GM23338 (cell line): ENCODE measurements around the gene AANAT. TPM values are rescaled to one million over a fixed set of nuclear protein-coding genes. Genes with fewer than 3 reads are reported as not detected.

ENCODE experiments used
- ATAC-seq: fragments of 200-7000 bp; cut with Tn5 transposase; 3 replicates; pipeline ENCODE4 v1.9.1; 2020
- DNase-seq: peaks from one replicate; pipeline ENCODE4 v3.0.0-alpha.2; 2015; ENCODE audit warnings: low spot score
- H2AFZ ChIP-seq: fragments of 200-600 bp; sonication (generic); 2 replicates; pipeline ENCODE4 v1.8.0; 2016; ENCODE audit warnings: antibody characterized with exemption, mild to moderate bottlenecking, moderate library complexity
- H3F3A ChIP-seq: fragments of 200-600 bp; sonication (generic); replicated peaks from 2 replicates; pipeline ENCODE4 v1.8.0; 2017; ENCODE audit warnings: antibody characterized with exemption, mixed run types, low read depth
- H3K27ac ChIP-seq: fragments of 200-600 bp; sonication (generic); 2 replicates; pipeline ENCODE4 v1.6.1; 2016; ENCODE audit warnings: low read depth
- H3K27me3 ChIP-seq: fragments of 200-600 bp; sonication (generic); 2 replicates; pipeline ENCODE4 v1.8.0; 2016; ENCODE audit warnings: mild to moderate bottlenecking, mixed run types, moderate library complexity; ENCODE audit not compliant: insufficient read depth
- H3K36me3 ChIP-seq: fragments of 200-600 bp; sonication (generic); 2 replicates; pipeline ENCODE4 v1.8.0; 2016; ENCODE audit warnings: mild to moderate bottlenecking; ENCODE audit not compliant: insufficient read depth
- H3K4me1 ChIP-seq: fragments of 200-600 bp; sonication (generic); 2 replicates; pipeline ENCODE4 v1.8.0; 2016; ENCODE audit warnings: mild to moderate bottlenecking, moderate library complexity; ENCODE audit not compliant: insufficient read depth
- H3K4me2 ChIP-seq: fragments of 200-600 bp; sonication (generic); 2 replicates; pipeline ENCODE4 v1.7.1; 2017; ENCODE audit warnings: mixed run types
- H3K4me3 ChIP-seq: fragments of 200-600 bp; sonication (generic); 2 replicates; pipeline ENCODE4 v1.6.1; 2016; ENCODE audit warnings: mixed run types
- H3K79me2 ChIP-seq: fragments of 200-600 bp; sonication (generic); replicated peaks from 2 replicates; pipeline ENCODE4 v1.8.0; 2017; ENCODE audit warnings: mild to moderate bottlenecking; ENCODE audit not compliant: insufficient read depth
- H3K9me2 ChIP-seq: fragments of 200-600 bp; sonication (generic); 2 replicates; pipeline ENCODE4 v1.8.0; 2017; ENCODE audit not compliant: insufficient read depth
- H4K20me1 ChIP-seq: fragments of 200-600 bp; sonication (generic); replicated peaks from 2 replicates; pipeline ENCODE4 v1.8.0; 2017; ENCODE audit warnings: mild to moderate bottlenecking; ENCODE audit not compliant: insufficient read depth
- H3K27ac Mint-ChIP-seq: 2 replicates; pipeline ENCODE4 v1.8.0; 2020; ENCODE audit warnings: inconsistent platforms, mild to moderate bottlenecking, moderate library complexity, mixed read lengths
- H3K27me3 Mint-ChIP-seq: 3 replicates; pipeline ENCODE4 v1.8.0; 2022; ENCODE audit warnings: low read depth, mild to moderate bottlenecking, moderate library complexity, mixed read lengths, inconsistent platforms; ENCODE audit not compliant: insufficient read depth, poor library complexity
- H3K36me3 Mint-ChIP-seq: 3 replicates; pipeline ENCODE4 v1.8.0; 2021; ENCODE audit warnings: low read depth, mild to moderate bottlenecking, inconsistent platforms, moderate library complexity, mixed read lengths
- H3K4me1 Mint-ChIP-seq: 3 replicates; pipeline ENCODE4 v1.8.0; 2020; ENCODE audit warnings: mild to moderate bottlenecking, inconsistent platforms, mixed read lengths
- H3K4me3 Mint-ChIP-seq: 3 replicates; pipeline ENCODE4 v1.8.0; 2021; ENCODE audit warnings: moderate library complexity, mild to moderate bottlenecking, inconsistent platforms, mixed read lengths
- H3K9me3 Mint-ChIP-seq: 3 replicates; pipeline ENCODE4 v1.8.0; 2020; ENCODE audit warnings: moderate library complexity, mild to moderate bottlenecking, inconsistent platforms, mixed read lengths
- CREB1 ChIP-seq: fragments of 250-450 bp; sonication (Bioruptor Pico); IDR thresholded peaks from 2 replicates; pipeline ENCODE4 v1.5.0; 2020; ENCODE audit warnings: low read depth, mild to moderate bottlenecking, moderate library complexity
- EZH2phosphoT487 ChIP-seq: fragments of 200-600 bp; sonication (generic); IDR thresholded peaks from one replicate; pipeline ENCODE4 v1.8.1; 2018; ENCODE audit warnings: antibody characterized with exemption; ENCODE audit not compliant: unreplicated experiment
- JUNB ChIP-seq: IDR thresholded peaks from one replicate; pipeline ENCODE4 v1.6.1; 2016; ENCODE audit warnings: antibody characterized with exemption; ENCODE audit not compliant: unreplicated experiment
- NANOG ChIP-seq: IDR thresholded peaks from 2 replicates; pipeline ENCODE4 v1.6.1; 2016; ENCODE audit warnings: antibody characterized with exemption, borderline replicate concordance
- POLR2AphosphoS5 ChIP-seq: IDR thresholded peaks from 2 replicates; pipeline ENCODE4 v1.6.1; 2016; ENCODE audit warnings: antibody characterized with exemption, low read depth
- STAT1 ChIP-seq: IDR thresholded peaks from one replicate; pipeline ENCODE4 v1.6.1; 2016; ENCODE audit warnings: antibody characterized with exemption; ENCODE audit not compliant: unreplicated experiment
- ZNF114 ChIP-seq: fragments of 250-450 bp; sonication (Bioruptor Pico); IDR thresholded peaks from 2 replicates; pipeline ENCODE4 v1.5.0; 2020; ENCODE audit warnings: mild to moderate bottlenecking, moderate library complexity
- ZNF331 ChIP-seq: fragments of 250-450 bp; sonication (Bioruptor Pico); IDR thresholded peaks from 2 replicates; pipeline ENCODE4 v1.5.0; 2020; ENCODE audit warnings: low read depth, mild to moderate bottlenecking, moderate library complexity
- polyA plus RNA-seq: library from polyadenylated mRNA; unstranded; fragments of >200 nt; fragmentation: Nextera tagmentation; extraction: Ambion mirVana; gene quantifications from 2 replicates; pipeline ENCODE4 v1.2.1, GENCODE V29; 2016
- total RNA-seq: library from RNA; depleted of rRNA; stranded (reverse); fragments of >200 nt; shearing (Covaris generic); gene quantifications from 2 replicates; pipeline ENCODE4 v1.2.3, GENCODE V29; 2014
- TF ChIP-seq, protein P1 (sequence below): fragments of 250-450 bp; sonication (Bioruptor Pico); IDR thresholded peaks from 2 replicates; pipeline ENCODE4 v1.5.0; 2020; ENCODE audit warnings: mild to moderate bottlenecking, moderate library complexity
- TF ChIP-seq, protein P2 (sequence below): IDR thresholded peaks from 2 replicates; pipeline ENCODE4 v1.6.1; 2016; ENCODE audit warnings: antibody characterized with exemption
- TF ChIP-seq, protein P3 (sequence below), 2 experiments: fragments of 200-600 bp in 1 of 2; sonication (generic) in 1 of 2; conservative IDR thresholded peaks; 2 replicates each; pipeline versions ENCODE4 v1.5.1 to v1.6.1; 2016 to 2017; ENCODE audit warnings: antibody characterized with exemption in 2 of 2, low read depth in 2 of 2, mild to moderate bottlenecking in 2 of 2, moderate library complexity in 1 of 2

Gene AANAT
- total and polyA plus RNA-seq, 2 experiments from 2014 or later: 0.28 to 1.0 TPM

DNA sequence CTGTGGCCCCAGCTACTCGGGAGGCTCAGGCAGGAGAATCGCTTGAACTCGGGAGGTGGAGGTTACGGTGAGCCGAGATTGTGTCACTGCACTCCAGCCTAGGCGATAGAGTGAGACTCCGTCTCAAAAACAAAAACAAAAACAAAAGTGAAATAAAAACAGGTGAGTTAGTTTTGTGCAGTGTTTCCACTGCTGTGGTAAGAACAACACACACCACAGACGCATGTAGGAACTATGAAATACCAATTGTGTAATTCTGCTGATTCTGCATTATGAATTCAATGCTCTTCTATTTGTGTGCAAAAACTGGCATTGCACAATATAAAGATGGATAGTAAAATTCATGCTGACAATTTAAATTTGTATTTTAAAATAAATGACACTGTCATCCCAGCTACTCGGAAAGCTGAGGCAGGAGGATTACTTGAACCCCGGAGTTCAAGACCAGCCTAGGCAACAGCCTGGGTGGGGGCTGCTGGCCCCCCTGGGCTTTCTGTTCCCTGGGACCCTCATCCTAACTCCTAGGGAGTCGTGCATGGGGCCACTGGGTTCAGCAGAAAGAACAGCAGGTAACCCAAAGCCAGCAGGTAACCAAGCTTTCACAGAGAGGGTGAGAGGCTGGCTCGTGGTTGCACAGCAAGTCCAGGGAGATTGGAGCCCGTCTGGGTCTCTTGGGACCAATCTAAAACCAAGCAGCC is 44.4 kb downstream of the AANAT start:
- Histone ChIP-seq H3K27ac (no peak overlapping the region), H3K9me2 (no peaks in the 10 kb centered on the region), H4K20me1 (no peaks in the 10 kb centered on the region), H2AFZ (no peak overlapping the region), H3K4me2 (no peak overlapping the region), H3K4me3 (no peak overlapping the region), H3K4me1 (no peaks in the 10 kb centered on the region), H3K27me3 (no peaks in the 10 kb centered on the region; the same call in 1 of the 2 replicates), H3K79me2 (no peaks in the 10 kb centered on the region), H3F3A (no peaks in the 10 kb centered on the region), H3K36me3 (no peaks in the 10 kb centered on the region)
- no peaks in the 10 kb centered on the region for H3K36me3 Mint-ChIP-seq
- no peaks in the 10 kb centered on the region; the same call in 2 of the 3 replicates for H3K4me1 Mint-ChIP-seq
- no peak overlapping the region for H3K4me3 Mint-ChIP-seq
- ATAC-seq (no peak), DNase-seq (no peak)
- H3K27ac Mint-ChIP-seq: no peak overlapping the region
- peaks cover 9% of the 10 kb centered on the region for H3K27me3 Mint-ChIP-seq
- TF ChIP-seq, protein P1, sequence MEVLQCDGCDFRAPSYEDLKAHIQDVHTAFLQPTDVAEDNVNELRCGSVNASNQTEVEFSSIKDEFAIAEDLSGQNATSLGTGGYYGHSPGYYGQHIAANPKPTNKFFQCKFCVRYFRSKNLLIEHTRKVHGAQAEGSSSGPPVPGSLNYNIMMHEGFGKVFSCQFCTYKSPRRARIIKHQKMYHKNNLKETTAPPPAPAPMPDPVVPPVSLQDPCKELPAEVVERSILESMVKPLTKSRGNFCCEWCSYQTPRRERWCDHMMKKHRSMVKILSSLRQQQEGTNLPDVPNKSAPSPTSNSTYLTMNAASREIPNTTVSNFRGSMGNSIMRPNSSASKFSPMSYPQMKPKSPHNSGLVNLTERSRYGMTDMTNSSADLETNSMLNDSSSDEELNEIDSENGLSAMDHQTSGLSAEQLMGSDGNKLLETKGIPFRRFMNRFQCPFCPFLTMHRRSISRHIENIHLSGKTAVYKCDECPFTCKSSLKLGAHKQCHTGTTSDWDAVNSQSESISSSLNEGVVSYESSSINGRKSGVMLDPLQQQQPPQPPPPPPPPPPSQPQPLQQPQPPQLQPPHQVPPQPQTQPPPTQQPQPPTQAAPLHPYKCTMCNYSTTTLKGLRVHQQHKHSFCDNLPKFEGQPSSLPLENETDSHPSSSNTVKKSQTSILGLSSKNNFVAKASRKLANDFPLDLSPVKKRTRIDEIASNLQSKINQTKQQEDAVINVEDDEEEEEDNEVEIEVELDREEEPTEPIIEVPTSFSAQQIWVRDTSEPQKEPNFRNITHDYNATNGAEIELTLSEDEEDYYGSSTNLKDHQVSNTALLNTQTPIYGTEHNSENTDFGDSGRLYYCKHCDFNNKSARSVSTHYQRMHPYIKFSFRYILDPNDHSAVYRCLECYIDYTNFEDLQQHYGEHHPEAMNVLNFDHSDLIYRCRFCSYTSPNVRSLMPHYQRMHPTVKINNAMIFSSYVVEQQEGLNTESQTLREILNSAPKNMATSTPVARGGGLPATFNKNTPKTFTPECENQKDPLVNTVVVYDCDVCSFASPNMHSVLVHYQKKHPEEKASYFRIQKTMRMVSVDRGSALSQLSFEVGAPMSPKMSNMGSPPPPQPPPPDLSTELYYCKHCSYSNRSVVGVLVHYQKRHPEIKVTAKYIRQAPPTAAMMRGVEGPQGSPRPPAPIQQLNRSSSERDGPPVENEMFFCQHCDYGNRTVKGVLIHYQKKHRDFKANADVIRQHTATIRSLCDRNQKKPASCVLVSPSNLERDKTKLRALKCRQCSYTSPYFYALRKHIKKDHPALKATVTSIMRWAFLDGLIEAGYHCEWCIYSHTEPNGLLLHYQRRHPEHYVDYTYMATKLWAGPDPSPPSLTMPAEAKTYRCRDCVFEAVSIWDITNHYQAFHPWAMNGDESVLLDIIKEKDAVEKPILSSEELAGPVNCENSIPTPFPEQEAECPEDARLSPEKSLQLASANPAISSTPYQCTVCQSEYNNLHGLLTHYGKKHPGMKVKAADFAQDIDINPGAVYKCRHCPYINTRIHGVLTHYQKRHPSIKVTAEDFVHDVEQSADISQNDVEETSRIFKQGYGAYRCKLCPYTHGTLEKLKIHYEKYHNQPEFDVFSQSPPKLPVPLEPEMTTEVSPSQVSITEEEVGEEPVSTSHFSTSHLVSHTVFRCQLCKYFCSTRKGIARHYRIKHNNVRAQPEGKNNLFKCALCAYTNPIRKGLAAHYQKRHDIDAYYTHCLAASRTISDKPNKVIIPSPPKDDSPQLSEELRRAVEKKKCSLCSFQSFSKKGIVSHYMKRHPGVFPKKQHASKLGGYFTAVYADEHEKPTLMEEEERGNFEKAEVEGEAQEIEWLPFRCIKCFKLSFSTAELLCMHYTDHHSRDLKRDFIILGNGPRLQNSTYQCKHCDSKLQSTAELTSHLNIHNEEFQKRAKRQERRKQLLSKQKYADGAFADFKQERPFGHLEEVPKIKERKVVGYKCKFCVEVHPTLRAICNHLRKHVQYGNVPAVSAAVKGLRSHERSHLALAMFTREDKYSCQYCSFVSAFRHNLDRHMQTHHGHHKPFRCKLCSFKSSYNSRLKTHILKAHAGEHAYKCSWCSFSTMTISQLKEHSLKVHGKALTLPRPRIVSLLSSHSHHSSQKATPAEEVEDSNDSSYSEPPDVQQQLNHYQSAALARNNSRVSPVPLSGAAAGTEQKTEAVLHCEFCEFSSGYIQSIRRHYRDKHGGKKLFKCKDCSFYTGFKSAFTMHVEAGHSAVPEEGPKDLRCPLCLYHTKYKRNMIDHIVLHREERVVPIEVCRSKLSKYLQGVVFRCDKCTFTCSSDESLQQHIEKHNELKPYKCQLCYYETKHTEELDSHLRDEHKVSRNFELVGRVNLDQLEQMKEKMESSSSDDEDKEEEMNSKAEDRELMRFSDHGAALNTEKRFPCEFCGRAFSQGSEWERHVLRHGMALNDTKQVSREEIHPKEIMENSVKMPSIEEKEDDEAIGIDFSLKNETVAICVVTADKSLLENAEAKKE (CRISPR knock-in tag): no peak
- TF ChIP-seq JUNB (no peak), STAT1 (no peak), CREB1 (CRISPR knock-in tag) (no peak), EZH2phosphoT487 (no peak), ZNF114 (CRISPR knock-in tag) (no peak), NANOG (no peak), POLR2AphosphoS5 (no peak), ZNF331 (no peak)
- TF ChIP-seq, protein P2, sequence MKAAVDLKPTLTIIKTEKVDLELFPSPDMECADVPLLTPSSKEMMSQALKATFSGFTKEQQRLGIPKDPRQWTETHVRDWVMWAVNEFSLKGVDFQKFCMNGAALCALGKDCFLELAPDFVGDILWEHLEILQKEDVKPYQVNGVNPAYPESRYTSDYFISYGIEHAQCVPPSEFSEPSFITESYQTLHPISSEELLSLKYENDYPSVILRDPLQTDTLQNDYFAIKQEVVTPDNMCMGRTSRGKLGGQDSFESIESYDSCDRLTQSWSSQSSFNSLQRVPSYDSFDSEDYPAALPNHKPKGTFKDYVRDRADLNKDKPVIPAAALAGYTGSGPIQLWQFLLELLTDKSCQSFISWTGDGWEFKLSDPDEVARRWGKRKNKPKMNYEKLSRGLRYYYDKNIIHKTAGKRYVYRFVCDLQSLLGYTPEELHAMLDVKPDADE: no peak
- TF ChIP-seq, protein P3, sequence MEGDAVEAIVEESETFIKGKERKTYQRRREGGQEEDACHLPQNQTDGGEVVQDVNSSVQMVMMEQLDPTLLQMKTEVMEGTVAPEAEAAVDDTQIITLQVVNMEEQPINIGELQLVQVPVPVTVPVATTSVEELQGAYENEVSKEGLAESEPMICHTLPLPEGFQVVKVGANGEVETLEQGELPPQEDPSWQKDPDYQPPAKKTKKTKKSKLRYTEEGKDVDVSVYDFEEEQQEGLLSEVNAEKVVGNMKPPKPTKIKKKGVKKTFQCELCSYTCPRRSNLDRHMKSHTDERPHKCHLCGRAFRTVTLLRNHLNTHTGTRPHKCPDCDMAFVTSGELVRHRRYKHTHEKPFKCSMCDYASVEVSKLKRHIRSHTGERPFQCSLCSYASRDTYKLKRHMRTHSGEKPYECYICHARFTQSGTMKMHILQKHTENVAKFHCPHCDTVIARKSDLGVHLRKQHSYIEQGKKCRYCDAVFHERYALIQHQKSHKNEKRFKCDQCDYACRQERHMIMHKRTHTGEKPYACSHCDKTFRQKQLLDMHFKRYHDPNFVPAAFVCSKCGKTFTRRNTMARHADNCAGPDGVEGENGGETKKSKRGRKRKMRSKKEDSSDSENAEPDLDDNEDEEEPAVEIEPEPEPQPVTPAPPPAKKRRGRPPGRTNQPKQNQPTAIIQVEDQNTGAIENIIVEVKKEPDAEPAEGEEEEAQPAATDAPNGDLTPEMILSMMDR (conservative IDR thresholded peaks at IDR 0.05; ENCODE audit: low read depth in 2 of 2): no peak
- no peaks in the 10 kb centered on the region for H3K9me3 Mint-ChIP-seq
